ENCODE results near the gene ALDH3B1. TPM values are rescaled to one million over a fixed set of nuclear protein-coding genes. Genes with fewer than 3 reads are reported as not detected.

ALDH3B1 gene
- total and polyA plus RNA-seq, 8 donors: 12.1 to 87.1 (median 16.1) TPM

- peak in 1 of 4 donors; percentile 30 for DNase-seq
- no peak for ATAC-seq
- Histone ChIP-seq H3K27me3 (no peaks in the 10 kb centered on the region), H3K4me1 (no peaks in the 10 kb centered on the region), H3K9me3 (no peaks in the 10 kb centered on the region), H3K36me3 (peaks cover 0 to 100% of the 10 kb centered on the region in 2 donors), H3K4me3 (no peak overlapping the region), H3K27ac (no peak overlapping the region)
- TF ChIP-seq CTCF (IDR thresholded peaks at IDR 0.05): no peak
- intact Hi-C loops (cut with DNase I): no loop called here
These were observed 38.8 kb downstream of the ALDH3B1 start for GRCh38 chr11:68048681-68049508.

GRCh38 chr11:68049509-68050370 is 39.6 kb downstream of the ALDH3B1 start:
- no peak overlapping the region for H3K4me3 ChIP-seq
- ATAC-seq (no peak), DNase-seq (no peak)
- intact Hi-C loops (cut with DNase I): no loop called here
- no peaks in the 10 kb centered on the region for H3K4me1 ChIP-seq
- no peaks in the 10 kb centered on the region for H3K27me3 ChIP-seq
- H3K9me3 ChIP-seq: no peaks in the 10 kb centered on the region
- TF ChIP-seq CTCF (IDR thresholded peaks at IDR 0.05): no peak
- no peak overlapping the region for H3K27ac ChIP-seq
- H3K36me3 ChIP-seq: peaks cover 0 to 98% of the 10 kb centered on the region in 2 donors

GRCh38 chr11:68050371-68050841 is 40.3 kb downstream of the ALDH3B1 start:
- intact Hi-C loops (cut with DNase I): no loop called here
- Histone ChIP-seq H3K9me3 (no peaks in the 10 kb centered on the region), H3K27me3 (no peaks in the 10 kb centered on the region), H3K36me3 (peaks cover 0 to 96% of the 10 kb centered on the region in 2 donors), H3K4me1 (no peaks in the 10 kb centered on the region), H3K27ac (no peak overlapping the region), H3K4me3 (no peak overlapping the region)
- no peak for DNase-seq
- TF ChIP-seq CTCF (IDR thresholded peaks at IDR 0.05): no peak
- no peak for ATAC-seq

GRCh38 chr11:68051191-68052136 is 41.3 kb downstream of the ALDH3B1 start:
- DNase-seq (peak in 1 of 4 donors; percentile 63), ATAC-seq (peak; percentile 7)
- no peaks in the 10 kb centered on the region for H3K9me3 ChIP-seq
- H3K27me3 ChIP-seq: no peaks in the 10 kb centered on the region
- no peak overlapping the region for H3K4me3 ChIP-seq
- no peak for TF ChIP-seq CTCF (IDR thresholded peaks at IDR 0.05)
- no peaks in the 10 kb centered on the region for H3K4me1 ChIP-seq
- intact Hi-C loops (cut with DNase I): no loop called here
- peak overlapping the region in 1 of 2 donors; percentile 25 for H3K27ac ChIP-seq
- peaks cover 0 to 86% of the 10 kb centered on the region in 2 donors for H3K36me3 ChIP-seq
